Measurements from ENCODE around the gene CLDN15.
"Not testable (repeated sequence)": the region's sequence is repeated elsewhere in the genome, so short reads cannot be mapped to it uniquely, and the experiment has no call there.

CLDN15 gene

GRCh38 chr7:101277155-101277554, 39.6 kb upstream of the CLDN15 start:
- no peak for DNase-seq
- TF ChIP-seq CTCF (IDR thresholded peaks at IDR 0.05; ENCODE audit: low read depth, low read length) = no peak
- Histone ChIP-seq H3K36me3 (no peaks in the 10 kb centered on the region), H3K27me3 (ENCODE audit: insufficient read depth, low read depth, severe bottlenecking) (peaks cover 36% of the 10 kb centered on the region), H3K27ac (no peak overlapping the region), H3K9me3 (ENCODE audit: severe bottlenecking) (no peaks in the 10 kb centered on the region), H3K4me3 (ENCODE audit: low read depth, low read length) (no peak overlapping the region)

- peaks cover 18% of the 10 kb centered on the region for H3K27me3 ChIP-seq (ENCODE audit: insufficient read depth, low read depth, severe bottlenecking)
- no peak overlapping the region for H3K4me3 ChIP-seq (ENCODE audit: low read depth, low read length)
- DNase-seq = no peak
- H3K9me3 ChIP-seq (ENCODE audit: severe bottlenecking) = no peaks in the 10 kb centered on the region
- no peaks in the 10 kb centered on the region for H3K36me3 ChIP-seq
- H3K27ac ChIP-seq = no peak overlapping the region
- no peak for TF ChIP-seq CTCF (IDR thresholded peaks at IDR 0.05; ENCODE audit: low read depth, low read length)
Measured at GRCh38 chr7:101273206-101273605, 35.6 kb upstream of the CLDN15 start.

GRCh38 chr7:101271021-101271420, 33.4 kb upstream of the CLDN15 start:
- TF ChIP-seq CTCF (IDR thresholded peaks at IDR 0.05; ENCODE audit: low read depth, low read length) = no peak
- no peak overlapping the region for H3K4me3 ChIP-seq (ENCODE audit: low read depth, low read length)
- no peaks in the 10 kb centered on the region for H3K36me3 ChIP-seq
- H3K27ac ChIP-seq = no peak overlapping the region
- peaks cover 7% of the 10 kb centered on the region for H3K27me3 ChIP-seq (ENCODE audit: insufficient read depth, low read depth, severe bottlenecking)
- no peaks in the 10 kb centered on the region for H3K9me3 ChIP-seq (ENCODE audit: severe bottlenecking)
- no peak for DNase-seq

GRCh38 chr7:101269664-101270063, 32.1 kb upstream of the CLDN15 start:
- H3K9me3 ChIP-seq (ENCODE audit: severe bottlenecking) = no peaks in the 10 kb centered on the region
- H3K27me3 ChIP-seq (ENCODE audit: insufficient read depth, low read depth, severe bottlenecking) = peaks cover 2% of the 10 kb centered on the region
- H3K27ac ChIP-seq = no peak overlapping the region
- no peak overlapping the region for H3K4me3 ChIP-seq (ENCODE audit: low read depth, low read length)
- TF ChIP-seq CTCF (IDR thresholded peaks at IDR 0.05; ENCODE audit: low read depth, low read length) = no peak
- no peaks in the 10 kb centered on the region for H3K36me3 ChIP-seq
- no peak for DNase-seq

GRCh38 chr7:101265622-101266516, 28.3 kb upstream of the CLDN15 start:
- no peak for TF ChIP-seq CTCF (IDR thresholded peaks at IDR 0.05; ENCODE audit: low read depth, low read length)
- no peak overlapping the region for H3K27ac ChIP-seq
- H3K36me3 ChIP-seq = no peaks in the 10 kb centered on the region
- DNase-seq = no peak
- H3K27me3 ChIP-seq (ENCODE audit: insufficient read depth, low read depth, severe bottlenecking) = no peaks in the 10 kb centered on the region
- no peak overlapping the region for H3K4me3 ChIP-seq (ENCODE audit: low read depth, low read length)
- H3K9me3 ChIP-seq (ENCODE audit: severe bottlenecking) = no peaks in the 10 kb centered on the region

GRCh38 chr7:101264102-101264706, 26.6 kb upstream of the CLDN15 start:
- H3K27me3 ChIP-seq (ENCODE audit: insufficient read depth, low read depth, severe bottlenecking); H3K27ac ChIP-seq; H3K36me3 ChIP-seq; DNase-seq; H3K9me3 ChIP-seq (ENCODE audit: severe bottlenecking); H3K4me3 ChIP-seq (ENCODE audit: low read depth, low read length): not testable (repeated sequence)

Data from WERI-Rb-1 (cell line).